ENCODE results near the gene ZNF484.
"Not testable (repeated sequence)": the region's sequence is repeated elsewhere in the genome, so short reads cannot be mapped to it uniquely, and the experiment has no call there.

DNA sequence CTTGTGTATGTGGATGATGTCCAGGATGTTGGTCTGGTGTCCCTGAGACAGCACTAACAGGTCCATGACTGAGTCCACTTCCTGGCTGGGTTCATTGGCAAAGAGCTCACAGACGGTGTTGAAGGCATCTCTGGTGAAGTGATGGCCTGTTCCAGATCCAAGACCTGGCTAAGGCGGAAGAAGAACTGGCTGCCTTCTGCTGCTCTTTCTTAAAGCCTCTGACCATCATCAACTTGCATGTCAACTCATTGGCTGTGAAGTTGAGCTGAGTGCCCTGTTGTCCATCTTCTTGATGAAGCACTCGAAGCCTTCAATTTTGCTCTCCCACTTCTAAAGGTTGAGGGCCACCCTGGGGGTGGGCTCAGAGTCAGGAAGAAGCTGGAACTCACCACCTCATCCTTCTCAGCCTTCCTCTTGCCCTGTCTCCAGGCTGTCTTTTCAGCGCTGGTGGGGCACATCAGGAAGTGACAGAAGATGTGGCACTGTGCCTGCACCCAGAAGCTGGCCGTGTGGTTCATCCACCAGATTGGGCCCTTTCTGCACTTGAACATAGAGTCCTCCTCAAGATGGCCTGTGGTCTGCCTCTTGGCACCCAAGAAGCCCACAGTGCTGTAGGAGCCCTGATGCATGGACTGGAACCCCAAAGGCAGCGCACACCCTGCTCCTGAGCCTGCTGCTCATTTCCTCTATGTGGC is 16.2 kb upstream of the ZNF484 start:
- TF ChIP-seq, protein P1, sequence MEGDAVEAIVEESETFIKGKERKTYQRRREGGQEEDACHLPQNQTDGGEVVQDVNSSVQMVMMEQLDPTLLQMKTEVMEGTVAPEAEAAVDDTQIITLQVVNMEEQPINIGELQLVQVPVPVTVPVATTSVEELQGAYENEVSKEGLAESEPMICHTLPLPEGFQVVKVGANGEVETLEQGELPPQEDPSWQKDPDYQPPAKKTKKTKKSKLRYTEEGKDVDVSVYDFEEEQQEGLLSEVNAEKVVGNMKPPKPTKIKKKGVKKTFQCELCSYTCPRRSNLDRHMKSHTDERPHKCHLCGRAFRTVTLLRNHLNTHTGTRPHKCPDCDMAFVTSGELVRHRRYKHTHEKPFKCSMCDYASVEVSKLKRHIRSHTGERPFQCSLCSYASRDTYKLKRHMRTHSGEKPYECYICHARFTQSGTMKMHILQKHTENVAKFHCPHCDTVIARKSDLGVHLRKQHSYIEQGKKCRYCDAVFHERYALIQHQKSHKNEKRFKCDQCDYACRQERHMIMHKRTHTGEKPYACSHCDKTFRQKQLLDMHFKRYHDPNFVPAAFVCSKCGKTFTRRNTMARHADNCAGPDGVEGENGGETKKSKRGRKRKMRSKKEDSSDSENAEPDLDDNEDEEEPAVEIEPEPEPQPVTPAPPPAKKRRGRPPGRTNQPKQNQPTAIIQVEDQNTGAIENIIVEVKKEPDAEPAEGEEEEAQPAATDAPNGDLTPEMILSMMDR (IDR thresholded peaks at IDR 0.05), result not testable (repeated sequence)
- not testable (repeated sequence) for TF ChIP-seq POLR2A (IDR thresholded peaks at IDR 0.05)
